ENCODE data around the gene TFDP2. TPM values are rescaled to one million over a fixed set of nuclear protein-coding genes. Genes with fewer than 3 reads are reported as not detected.

Gene TFDP2
- total RNA-seq, 1 experiment from 2014 or later: 76.0 TPM

DNA sequence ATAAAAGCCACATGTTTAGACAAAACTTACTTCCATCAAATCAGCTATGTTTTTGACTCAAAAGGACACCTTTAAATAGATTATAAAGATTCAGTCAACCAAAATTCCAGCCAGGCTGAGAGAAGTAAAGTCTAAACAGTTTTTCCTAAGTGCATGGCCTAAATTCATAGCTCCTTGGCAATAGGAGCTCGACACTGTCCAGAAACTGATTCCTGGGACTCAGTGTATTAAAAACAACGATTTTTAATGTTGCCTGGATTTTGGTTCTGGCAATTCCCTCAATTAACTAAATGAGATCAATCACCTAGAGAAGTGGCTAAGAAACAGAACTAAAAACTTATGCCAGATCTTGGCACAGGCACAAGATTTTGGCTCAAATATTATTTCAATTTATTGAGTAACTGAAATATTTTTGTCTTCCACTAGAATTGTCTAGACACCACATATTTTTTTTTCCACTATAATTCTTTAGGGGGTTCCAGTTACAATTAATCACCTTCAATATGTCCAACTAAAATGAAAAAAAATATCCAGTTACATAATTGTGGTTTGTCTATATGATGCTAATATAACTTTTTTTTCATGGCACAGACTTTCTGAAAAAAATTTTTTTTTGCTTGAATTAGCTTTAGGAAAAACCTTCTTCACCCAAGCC is 135.9 kb downstream of the TFDP2 start:
- TF ChIP-seq, protein P1, sequence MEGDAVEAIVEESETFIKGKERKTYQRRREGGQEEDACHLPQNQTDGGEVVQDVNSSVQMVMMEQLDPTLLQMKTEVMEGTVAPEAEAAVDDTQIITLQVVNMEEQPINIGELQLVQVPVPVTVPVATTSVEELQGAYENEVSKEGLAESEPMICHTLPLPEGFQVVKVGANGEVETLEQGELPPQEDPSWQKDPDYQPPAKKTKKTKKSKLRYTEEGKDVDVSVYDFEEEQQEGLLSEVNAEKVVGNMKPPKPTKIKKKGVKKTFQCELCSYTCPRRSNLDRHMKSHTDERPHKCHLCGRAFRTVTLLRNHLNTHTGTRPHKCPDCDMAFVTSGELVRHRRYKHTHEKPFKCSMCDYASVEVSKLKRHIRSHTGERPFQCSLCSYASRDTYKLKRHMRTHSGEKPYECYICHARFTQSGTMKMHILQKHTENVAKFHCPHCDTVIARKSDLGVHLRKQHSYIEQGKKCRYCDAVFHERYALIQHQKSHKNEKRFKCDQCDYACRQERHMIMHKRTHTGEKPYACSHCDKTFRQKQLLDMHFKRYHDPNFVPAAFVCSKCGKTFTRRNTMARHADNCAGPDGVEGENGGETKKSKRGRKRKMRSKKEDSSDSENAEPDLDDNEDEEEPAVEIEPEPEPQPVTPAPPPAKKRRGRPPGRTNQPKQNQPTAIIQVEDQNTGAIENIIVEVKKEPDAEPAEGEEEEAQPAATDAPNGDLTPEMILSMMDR (conservative IDR thresholded peaks at IDR 0.05): no peak
- no CpG with 5 or more reads among the region's 2 CpGs for WGBS (ENCODE audit: extremely low coverage, insufficient read length, low lambda C conversion rate)
- H3K9me3 Mint-ChIP-seq: no peaks in the 10 kb centered on the region; a peak in 1 of 5 replicates

More for the DNA sequence above, 135.9 kb downstream of the TFDP2 start:
- Histone ChIP-seq H3K56ac (ENCODE audit: insufficient read length, low read depth, low read length) (no peak overlapping the region), H3K79me2 (ENCODE audit: insufficient read depth, low read length) (peaks cover 2% of the 10 kb centered on the region; the same call in 1 of the 2 replicates), H3K4ac (ENCODE audit: low read depth, low read length) (no peak overlapping the region), H3K23ac (ENCODE audit: insufficient read length, low read depth, low read length) (no peak overlapping the region), H2BK15ac (ENCODE audit: low read depth, low read length) (no peak overlapping the region), H3K14ac (ENCODE audit: insufficient read depth, low read length) (no peak overlapping the region), H3K79me1 (ENCODE audit: insufficient read depth, low read depth, low read length, poor library complexity, severe bottlenecking) (peaks cover 5% of the 10 kb centered on the region), H3K27me3 (ENCODE audit: insufficient read depth, low read length) (no peaks in the 10 kb centered on the region), H2BK5ac (ENCODE audit: insufficient read length, low read length) (no peak overlapping the region), H3K9me3 (ENCODE audit: control insufficient read depth, low read depth, low read length) (no peaks in the 10 kb centered on the region), H4K91ac (ENCODE audit: insufficient read length, low read depth, low read length) (no peak overlapping the region), H3K27ac (ENCODE audit: insufficient read length, low read depth, low read length) (no peak overlapping the region), H3K4me2 (ENCODE audit: insufficient read depth, insufficient read length, low read length) (no peak overlapping the region), H2BK20ac (ENCODE audit: low read depth, low read length, poor library complexity, severe bottlenecking) (no peak overlapping the region), H3K4me1 (ENCODE audit: insufficient read depth, low read length) (no peaks in the 10 kb centered on the region), H3K9ac (ENCODE audit: extremely low read depth, insufficient read length, low read length) (no peak overlapping the region), H4K20me1 (ENCODE audit: control insufficient read depth, insufficient read depth, insufficient read length) (no peaks in the 10 kb centered on the region), H3K23me2 (ENCODE audit: insufficient read length, low read depth, low read length, poor library complexity, severe bottlenecking) (no peaks in the 10 kb centered on the region), H3T11ph (ENCODE audit: low read length) (no peak overlapping the region), H4K8ac (replicated peaks; ENCODE audit: insufficient read length, low read depth, low read length) (no peak overlapping the region), H3K18ac (ENCODE audit: insufficient read length, low read depth, low read length) (no peak overlapping the region), H4K5ac (ENCODE audit: insufficient read length, low read depth, low read length) (no peak overlapping the region), H2AFZ (ENCODE audit: low read length) (no peak overlapping the region), H2BK12ac (ENCODE audit: insufficient read length, low read depth, low read length) (no peak overlapping the region), H2BK120ac (ENCODE audit: low read depth, low read length, poor library complexity, severe bottlenecking) (no peak overlapping the region), H2AK5ac (ENCODE audit: insufficient read length, low read length) (no peak overlapping the region)
- DNase-seq: no peak
- Mint-ChIP-seq H3K27ac (no peak overlapping the region), H3K4me3 (no peak overlapping the region), H3K27me3 (ENCODE audit: low read depth) (no peaks in the 10 kb centered on the region), H3K36me3 (ENCODE audit: insufficient read depth in 1 of 3, low read depth in 3 of 3) (peaks cover 0 to 9% (median 4%) of the 10 kb centered on the region in 3 experiments; a peak in 4 of 7 replicates), H3K4me1 (peaks cover under 1 to 4% of the 10 kb centered on the region in 2 experiments; a peak in 3 of 4 replicates)
